KOPT-K1 (cell line): ENCODE data around the gene GUSB.
"Not testable (repeated sequence)": the region's sequence is repeated elsewhere in the genome, so short reads cannot be mapped to it uniquely, and the experiment has no call there.

Experiments
- H3K27ac ChIP-seq: fragments of 200-600 bp; sonication (generic); 2 replicates; pipeline ENCODE4 v1.5.1; 2016; ENCODE audit warnings: antibody characterized with exemption, mild to moderate bottlenecking, low read depth, low read length; ENCODE audit not compliant: poor library complexity, severe bottlenecking
- H3K36me3 ChIP-seq: fragments of 200-600 bp; sonication (generic); 2 replicates; pipeline ENCODE4 v1.5.1; 2017; ENCODE audit warnings: antibody characterized with exemption, mild to moderate bottlenecking, low read length, moderate library complexity; ENCODE audit not compliant: insufficient read depth
- H3K9me3 ChIP-seq: fragments of 200-600 bp; sonication (generic); 2 replicates; pipeline ENCODE4 v1.5.1; 2017; ENCODE audit warnings: antibody characterized with exemption, low read length, mild to moderate bottlenecking; ENCODE audit not compliant: insufficient read depth, poor library complexity, severe bottlenecking

The GUSB gene

GRCh38 chr7:65980478-65981250 lies 1.3 kb downstream of the GUSB start:
- H3K27ac ChIP-seq = peak overlapping the region; percentile 87
- H3K9me3 ChIP-seq = no peaks in the 10 kb centered on the region
- peaks cover 47% of the 10 kb centered on the region for H3K36me3 ChIP-seq

GRCh38 chr7:65979583-65980477 lies 2.2 kb downstream of the GUSB start:
- Histone ChIP-seq H3K27ac (peak overlapping the region; percentile 87), H3K9me3 (no peaks in the 10 kb centered on the region), H3K36me3 (peaks cover 55% of the 10 kb centered on the region)

DNA sequence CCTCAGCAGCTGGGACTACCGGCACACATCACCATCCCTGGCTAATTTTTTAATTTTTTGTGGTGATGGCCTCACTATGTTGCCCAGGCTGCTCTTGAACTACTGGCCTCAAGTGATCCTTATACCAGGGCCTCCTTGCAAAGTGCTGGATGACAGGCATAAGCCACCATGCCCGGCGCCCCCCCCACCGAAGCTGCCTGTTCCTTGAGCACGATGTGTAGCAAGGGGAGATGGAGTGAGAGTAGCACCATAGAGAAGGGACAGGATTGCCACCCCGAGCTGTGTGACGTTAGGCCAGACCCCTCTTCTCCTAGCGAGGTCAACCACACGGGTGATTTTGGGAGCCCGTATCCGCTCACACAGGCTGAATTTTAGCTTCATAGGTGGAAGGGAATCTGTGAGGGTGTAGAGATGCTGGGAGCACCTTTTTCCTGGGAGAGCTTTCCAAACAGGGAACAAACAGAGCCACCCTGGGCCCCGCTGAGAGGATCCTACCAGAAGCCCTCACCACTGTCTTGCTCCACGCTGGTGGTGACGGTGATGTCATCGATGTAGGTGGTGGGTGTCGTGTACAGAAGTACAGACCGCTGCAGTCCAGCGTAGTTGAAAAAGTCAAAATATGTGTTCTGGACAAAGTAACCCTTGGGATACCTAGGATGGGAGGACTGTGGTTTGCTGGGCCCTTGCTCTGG lies 3.0 kb downstream of the GUSB start:
- Histone ChIP-seq H3K36me3 (peaks cover 63% of the 10 kb centered on the region), H3K27ac (no peak overlapping the region), H3K9me3 (no peaks in the 10 kb centered on the region)

DNA sequence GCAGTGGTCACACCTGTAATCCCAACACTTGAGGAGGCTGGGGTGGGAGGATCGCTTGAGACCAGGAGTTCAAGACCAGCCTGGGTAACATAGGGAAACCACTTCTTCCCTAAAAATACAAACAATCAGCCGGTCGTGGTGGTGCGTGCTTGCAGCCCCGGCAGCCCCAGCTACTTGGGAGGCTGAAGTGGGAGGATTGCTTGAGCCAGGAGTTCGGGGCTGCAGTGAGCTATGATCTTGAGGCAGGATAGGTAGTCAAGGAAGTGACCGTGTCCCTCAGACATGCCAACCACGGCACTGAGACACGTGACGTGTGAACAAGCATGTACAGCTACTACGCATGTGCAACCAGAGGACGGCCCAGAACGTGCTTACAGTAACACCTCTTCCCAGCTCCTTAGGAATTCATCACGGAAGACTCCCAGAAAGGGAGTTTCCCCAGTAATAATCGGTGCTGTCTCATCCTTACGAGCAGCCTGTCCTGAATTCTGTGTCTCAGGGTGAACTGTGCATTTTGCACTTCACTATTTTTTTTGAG lies 5.3 kb downstream of the GUSB start:
- Histone ChIP-seq H3K9me3 (no peaks in the 10 kb centered on the region), H3K36me3 (peaks cover 86% of the 10 kb centered on the region), H3K27ac (no peak overlapping the region)

DNA sequence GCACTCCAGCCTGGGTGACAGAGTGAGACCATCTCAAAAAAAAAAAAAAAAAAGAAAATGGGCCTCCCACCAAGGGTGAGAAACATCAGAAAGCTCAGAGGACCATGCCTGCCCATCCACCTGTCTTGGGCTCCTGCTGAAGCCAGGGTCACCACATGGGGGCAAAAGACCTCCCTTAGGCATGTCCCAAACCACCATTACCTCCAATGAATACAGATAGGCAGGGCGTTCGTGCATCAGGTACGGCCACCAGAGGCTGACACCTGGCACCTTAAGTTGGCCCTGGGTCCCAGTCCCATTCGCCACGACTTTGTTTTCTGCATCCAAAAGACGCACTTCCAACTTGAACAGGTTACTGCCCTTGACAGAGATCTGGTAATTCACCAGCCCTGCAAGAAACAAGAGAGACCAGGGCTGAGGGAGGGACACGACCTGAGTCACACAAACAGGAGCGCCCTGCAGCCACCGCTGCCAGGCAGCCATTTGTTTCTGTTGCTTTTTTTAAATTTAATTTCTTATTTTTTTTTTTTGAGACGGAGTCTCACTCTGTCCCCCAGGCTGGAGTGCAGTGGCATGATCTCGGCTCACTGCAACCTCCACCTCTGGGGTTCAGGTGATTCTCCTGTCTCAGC lies 6.1 kb downstream of the GUSB start:
- Histone ChIP-seq H3K9me3 (no peaks in the 10 kb centered on the region), H3K36me3 (peaks cover 94% of the 10 kb centered on the region), H3K27ac (no peak overlapping the region)

- Histone ChIP-seq H3K9me3 (no peaks in the 10 kb centered on the region), H3K27ac (no peak overlapping the region), H3K36me3 (peaks cover 99% of the 10 kb centered on the region)
These were observed 7.1 kb downstream of the GUSB start for GRCh38 chr7:65974876-65975275.

DNA sequence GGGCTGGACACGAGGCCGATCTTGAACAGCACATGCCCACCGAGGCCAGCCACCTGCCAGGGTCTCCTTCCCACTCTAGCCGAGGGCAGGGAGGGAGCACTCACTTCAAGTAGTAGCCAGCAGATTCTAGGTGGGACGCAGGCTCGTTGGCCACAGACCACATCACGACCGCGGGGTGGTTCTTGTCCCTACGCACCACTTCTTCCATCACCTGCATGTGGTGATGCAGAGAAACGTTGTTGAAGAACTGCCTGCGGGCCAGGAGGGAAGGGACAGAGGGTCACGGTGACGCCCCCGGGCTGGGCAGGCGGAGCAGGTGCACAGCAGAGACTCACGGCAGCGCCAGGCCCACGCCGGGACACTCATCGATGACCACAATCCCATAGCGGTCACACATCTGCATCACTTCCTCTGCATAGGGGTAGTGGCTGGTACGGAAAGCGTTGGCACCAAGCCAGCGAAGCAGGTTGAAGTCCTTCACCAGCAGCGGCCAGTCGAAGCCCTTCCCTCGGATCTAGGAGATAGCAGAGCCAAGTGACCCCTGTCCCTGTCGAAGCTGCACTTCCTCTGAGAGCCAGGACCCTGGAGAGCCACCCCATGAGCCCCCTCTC lies 7.7 kb downstream of the GUSB start:
- no peaks in the 10 kb centered on the region for H3K9me3 ChIP-seq
- H3K36me3 ChIP-seq = peaks cover 99% of the 10 kb centered on the region
- no peak overlapping the region for H3K27ac ChIP-seq

- Histone ChIP-seq H3K36me3 (peaks cover 98% of the 10 kb centered on the region), H3K9me3 (no peaks in the 10 kb centered on the region), H3K27ac (no peak overlapping the region)
These were observed 9.0 kb downstream of the GUSB start for GRCh38 chr7:65972976-65973375.

- peaks cover 99% of the 10 kb centered on the region for H3K36me3 ChIP-seq
- no peak overlapping the region for H3K27ac ChIP-seq
- H3K9me3 ChIP-seq = no peaks in the 10 kb centered on the region
These were observed 11.0 kb downstream of the GUSB start for GRCh38 chr7:65971021-65971420.

GRCh38 chr7:65968256-65969185 lies 13.5 kb downstream of the GUSB start:
- peaks cover 99% of the 10 kb centered on the region for H3K36me3 ChIP-seq
- no peak overlapping the region for H3K27ac ChIP-seq

DNA sequence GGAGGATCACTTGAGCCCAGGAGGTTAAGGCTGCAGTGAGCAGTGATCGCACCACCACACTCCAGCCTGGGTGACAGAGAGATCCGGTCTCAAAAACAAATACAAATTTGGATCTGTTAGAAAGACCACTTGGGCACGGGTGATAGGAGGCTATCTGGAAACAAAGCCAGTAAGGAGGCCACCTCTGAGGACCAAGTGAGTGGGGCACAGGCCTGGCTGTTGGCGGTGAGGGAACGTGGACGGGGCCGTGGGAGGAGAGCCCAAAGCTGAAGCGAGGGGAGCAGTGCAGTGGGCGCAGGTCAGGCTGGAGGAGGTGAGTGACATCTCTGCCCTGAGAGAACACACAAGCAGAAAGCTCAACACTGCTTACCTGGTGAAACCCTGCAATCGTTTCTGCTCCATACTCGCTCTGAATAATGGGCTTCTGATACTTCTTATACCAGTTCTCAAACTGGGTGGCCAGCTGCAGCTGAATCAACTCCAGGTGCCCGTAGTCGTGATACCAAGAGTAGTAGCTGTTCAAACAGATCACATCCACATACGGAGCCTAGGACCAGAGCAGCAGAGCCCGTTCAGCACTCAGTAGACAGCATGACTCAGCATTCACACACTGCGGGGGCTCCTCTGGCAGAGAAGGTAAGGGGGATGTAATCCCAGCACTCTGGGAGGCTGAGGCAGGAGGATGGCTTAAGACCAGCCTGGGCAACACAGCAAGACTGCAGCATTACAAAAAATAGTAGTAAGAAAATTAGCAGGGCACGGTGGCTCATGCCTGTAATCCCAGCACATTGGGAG lies 14.5 kb downstream of the GUSB start:
- Histone ChIP-seq H3K36me3 (peaks cover 99% of the 10 kb centered on the region), H3K9me3 (no peaks in the 10 kb centered on the region), H3K27ac (no peak overlapping the region)

More at GRCh38 chr7:65968256-65969185, 13.5 kb downstream of the GUSB start:
- H3K9me3 ChIP-seq = no peaks in the 10 kb centered on the region

GRCh38 chr7:65966146-65966545 lies 15.9 kb downstream of the GUSB start:
- Histone ChIP-seq H3K9me3 (no peaks in the 10 kb centered on the region), H3K27ac (no peak overlapping the region), H3K36me3 (peaks cover 99% of the 10 kb centered on the region)

DNA sequence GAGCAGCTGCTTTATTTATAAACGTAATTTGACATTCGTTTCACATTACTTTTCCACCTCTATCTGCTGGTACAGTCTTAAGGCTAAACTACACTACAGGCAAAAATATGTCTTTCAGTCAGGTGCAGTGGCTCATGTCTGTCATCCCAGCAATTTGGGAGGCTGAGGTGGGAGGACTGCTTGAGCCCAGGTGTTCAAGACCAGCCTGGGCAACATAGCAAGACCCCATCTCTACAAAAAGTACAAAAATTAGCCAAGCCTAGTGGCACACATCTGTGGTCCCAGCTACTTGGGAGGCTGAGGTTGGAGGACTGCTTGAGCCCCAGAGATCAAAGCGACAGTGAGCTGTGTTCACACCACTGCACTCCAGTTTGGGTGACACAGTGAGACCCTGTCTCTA lies 17.3 kb downstream of the GUSB start:
- H3K36me3 ChIP-seq = peaks cover 99% of the 10 kb centered on the region
- not testable (repeated sequence) for H3K27ac ChIP-seq, H3K9me3 ChIP-seq
